ENCODE measurements around the gene CEP57.
"Not testable (repeated sequence)": the region's sequence is repeated elsewhere in the genome, so short reads cannot be mapped to it uniquely, and the experiment has no call there.

CEP57 gene

GRCh38 chr11:95796501-95796900 is 6.2 kb downstream of the CEP57 start:
- DNase-seq (ENCODE audit: low read depth): no peak
- TF ChIP-seq, protein P1, sequence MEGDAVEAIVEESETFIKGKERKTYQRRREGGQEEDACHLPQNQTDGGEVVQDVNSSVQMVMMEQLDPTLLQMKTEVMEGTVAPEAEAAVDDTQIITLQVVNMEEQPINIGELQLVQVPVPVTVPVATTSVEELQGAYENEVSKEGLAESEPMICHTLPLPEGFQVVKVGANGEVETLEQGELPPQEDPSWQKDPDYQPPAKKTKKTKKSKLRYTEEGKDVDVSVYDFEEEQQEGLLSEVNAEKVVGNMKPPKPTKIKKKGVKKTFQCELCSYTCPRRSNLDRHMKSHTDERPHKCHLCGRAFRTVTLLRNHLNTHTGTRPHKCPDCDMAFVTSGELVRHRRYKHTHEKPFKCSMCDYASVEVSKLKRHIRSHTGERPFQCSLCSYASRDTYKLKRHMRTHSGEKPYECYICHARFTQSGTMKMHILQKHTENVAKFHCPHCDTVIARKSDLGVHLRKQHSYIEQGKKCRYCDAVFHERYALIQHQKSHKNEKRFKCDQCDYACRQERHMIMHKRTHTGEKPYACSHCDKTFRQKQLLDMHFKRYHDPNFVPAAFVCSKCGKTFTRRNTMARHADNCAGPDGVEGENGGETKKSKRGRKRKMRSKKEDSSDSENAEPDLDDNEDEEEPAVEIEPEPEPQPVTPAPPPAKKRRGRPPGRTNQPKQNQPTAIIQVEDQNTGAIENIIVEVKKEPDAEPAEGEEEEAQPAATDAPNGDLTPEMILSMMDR (conservative IDR thresholded peaks at IDR 0.05; ENCODE audit: low read length): no peak
- H3K4me3 ChIP-seq (ENCODE audit: low read length): no peak overlapping the region

DNA sequence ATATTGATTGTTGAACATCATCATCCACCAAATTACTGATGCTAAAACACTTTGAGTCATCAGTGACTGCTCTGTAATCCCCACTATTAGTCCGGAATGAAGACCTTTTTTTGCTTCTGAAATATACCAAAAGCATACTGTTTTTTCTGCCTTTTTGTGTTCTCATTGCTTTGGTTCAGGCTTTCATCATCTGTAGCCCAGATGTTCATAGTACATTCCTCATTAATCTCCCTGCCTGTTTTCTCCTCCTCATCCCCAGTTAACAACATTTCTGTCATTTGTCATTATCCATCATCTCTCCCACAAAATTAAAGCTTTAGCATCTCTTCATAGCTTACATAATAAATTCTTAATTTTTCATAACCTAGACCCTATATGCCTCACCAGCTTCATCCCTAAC is 9.2 kb downstream of the CEP57 start:
- DNase-seq (ENCODE audit: low read depth): peak; percentile 45
- no peak overlapping the region for H3K4me3 ChIP-seq (ENCODE audit: low read length)
- TF ChIP-seq, protein P1 (conservative IDR thresholded peaks at IDR 0.05; ENCODE audit: low read length): no peak

- H3K4me3 ChIP-seq (ENCODE audit: low read length): no peak overlapping the region
- DNase-seq (ENCODE audit: low read depth): no peak
- TF ChIP-seq, protein P1 (conservative IDR thresholded peaks at IDR 0.05; ENCODE audit: low read length): no peak
These were observed 10.1 kb downstream of the CEP57 start for GRCh38 chr11:95800438-95800837.

GRCh38 chr11:95802806-95803205 is 12.5 kb downstream of the CEP57 start:
- TF ChIP-seq, protein P1 (conservative IDR thresholded peaks at IDR 0.05; ENCODE audit: low read length): no peak
- no peak for DNase-seq (ENCODE audit: low read depth)
- H3K4me3 ChIP-seq (ENCODE audit: low read length): no peak overlapping the region

DNA sequence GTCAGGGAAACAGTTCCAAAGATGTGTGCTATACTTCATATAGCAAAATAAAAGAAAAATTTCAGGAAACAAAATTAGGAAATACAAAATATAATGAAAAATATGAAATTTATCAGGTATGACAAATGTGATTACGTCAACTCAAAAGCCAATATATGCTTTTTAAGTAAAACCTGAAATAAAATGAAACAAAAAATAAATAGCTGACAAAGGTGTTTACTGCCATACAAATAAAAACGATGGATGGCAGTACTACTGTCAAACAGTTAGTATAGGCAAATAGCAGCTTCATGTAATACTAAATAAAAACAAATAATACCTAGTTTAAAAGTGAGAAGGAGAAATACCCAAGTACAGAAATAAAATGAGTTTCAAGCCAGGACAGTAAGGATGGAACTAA is 13.7 kb downstream of the CEP57 start:
- no peak for DNase-seq (ENCODE audit: low read depth)
- no peak overlapping the region for H3K4me3 ChIP-seq (ENCODE audit: low read length)
- TF ChIP-seq, protein P1 (conservative IDR thresholded peaks at IDR 0.05; ENCODE audit: low read length): no peak

DNA sequence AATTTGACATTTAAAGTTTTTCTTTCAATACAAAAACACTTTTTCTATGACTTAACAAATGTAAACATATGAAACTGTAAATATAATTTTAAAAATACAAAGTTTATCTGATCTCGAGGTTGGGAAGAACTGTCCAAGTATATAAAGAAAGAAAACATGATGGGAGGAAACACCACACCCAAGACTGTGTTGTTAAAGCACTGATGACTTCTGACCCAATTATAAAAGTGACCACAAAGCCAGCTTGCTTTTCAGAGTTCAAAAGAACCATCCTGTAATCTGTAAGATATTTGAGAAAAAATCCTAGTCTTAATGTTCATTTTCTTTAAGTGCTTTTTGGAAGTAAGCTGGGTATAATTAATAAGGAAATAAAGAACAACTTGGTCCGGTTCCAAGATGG is 15.6 kb downstream of the CEP57 start:
- TF ChIP-seq, protein P1 (conservative IDR thresholded peaks at IDR 0.05; ENCODE audit: low read length): no peak
- no peak for DNase-seq (ENCODE audit: low read depth)
- no peak overlapping the region for H3K4me3 ChIP-seq (ENCODE audit: low read length)

DNA sequence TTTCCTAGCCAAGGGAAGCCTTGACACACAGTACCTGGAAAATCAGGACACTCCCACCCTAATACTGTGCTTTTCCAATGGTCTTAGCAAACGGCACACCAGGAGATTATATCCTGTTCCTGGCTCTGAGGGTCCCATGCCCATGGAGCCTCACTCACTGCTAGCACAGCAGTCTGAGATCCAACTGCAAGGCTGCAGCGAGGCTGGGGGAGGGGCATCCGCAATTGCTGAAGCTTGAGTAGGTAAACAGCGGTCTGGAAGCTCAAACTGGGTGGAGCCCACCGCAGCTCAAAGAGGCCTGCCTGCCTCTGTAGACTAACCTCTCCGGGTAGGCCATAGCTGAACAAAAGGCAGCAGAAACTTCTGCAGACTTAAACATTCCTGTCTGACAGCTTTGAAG is 16.2 kb downstream of the CEP57 start:
- H3K4me3 ChIP-seq (ENCODE audit: low read length); DNase-seq (ENCODE audit: low read depth): not testable (repeated sequence)

- not testable (repeated sequence) for DNase-seq (ENCODE audit: low read depth); H3K4me3 ChIP-seq (ENCODE audit: low read length)
These were observed 20.8 kb downstream of the CEP57 start for GRCh38 chr11:95811052-95811451.

Data from AG10803 (cell line).